HCT116 (cell line): Measurements from ENCODE around the gene TRPM5.

Experiments used
- CBX3 ChIP-seq: IDR thresholded peaks from 2 replicates; pipeline ENCODE4 v1.6.1; 2012; ENCODE audit warnings: low read depth
- FOSL1 ChIP-seq: IDR thresholded peaks from 2 replicates; pipeline ENCODE4 v1.6.1; 2012; ENCODE audit warnings: low read depth
- POLR2A ChIP-seq: IDR thresholded peaks from 2 replicates; pipeline ENCODE4 v1.7.0; 2011; ENCODE audit warnings: borderline replicate concordance; ENCODE audit not compliant: insufficient read depth, insufficient read length; ENCODE audit errors: extremely low read depth
- SP1 ChIP-seq: IDR thresholded peaks from 2 replicates; pipeline ENCODE4 v1.6.1; 2012; ENCODE audit warnings: low read depth
- TCF7L2 ChIP-seq: IDR thresholded peaks from 2 replicates; pipeline ENCODE4 v1.7.0; 2011; ENCODE audit warnings: borderline replicate concordance, inconsistent platforms; ENCODE audit not compliant: insufficient read depth, insufficient read length; ENCODE audit errors: extremely low read depth
- YY1 ChIP-seq: IDR thresholded peaks from 2 replicates; pipeline ENCODE4 v1.6.1; 2011; ENCODE audit warnings: low read length, low read depth, moderate library complexity, mild to moderate bottlenecking; ENCODE audit not compliant: insufficient replicate concordance; ENCODE audit errors: extremely low read depth
- ZNF274 ChIP-seq: fragments of 200-500 bp; sonication (Bioruptor generic); IDR thresholded peaks from 2 replicates; pipeline ENCODE4 v1.6.1; 2014; ENCODE audit warnings: mild to moderate bottlenecking, low read depth, low read length, inconsistent platforms
- TF ChIP-seq, protein P1 (sequence below), 3 experiments: fragments of 200-600 bp in 1 of 3; sonication (generic) in 1 of 3; IDR thresholded peaks in 2 of 3; conservative IDR thresholded peaks in 1 of 3; 2 replicates each; pipeline ENCODE4 v1.5.1; 2012 to 2017; ENCODE audit warnings: low read depth in 2 of 3, low read length in 2 of 3, antibody characterized with exemption in 1 of 3, borderline replicate concordance in 1 of 3, control low read depth in 1 of 3, mild to moderate bottlenecking in 1 of 3, mixed read lengths in 1 of 3, mixed run types in 1 of 3, moderate library complexity in 1 of 3; ENCODE audit not compliant: insufficient read depth in 1 of 3

DNA sequence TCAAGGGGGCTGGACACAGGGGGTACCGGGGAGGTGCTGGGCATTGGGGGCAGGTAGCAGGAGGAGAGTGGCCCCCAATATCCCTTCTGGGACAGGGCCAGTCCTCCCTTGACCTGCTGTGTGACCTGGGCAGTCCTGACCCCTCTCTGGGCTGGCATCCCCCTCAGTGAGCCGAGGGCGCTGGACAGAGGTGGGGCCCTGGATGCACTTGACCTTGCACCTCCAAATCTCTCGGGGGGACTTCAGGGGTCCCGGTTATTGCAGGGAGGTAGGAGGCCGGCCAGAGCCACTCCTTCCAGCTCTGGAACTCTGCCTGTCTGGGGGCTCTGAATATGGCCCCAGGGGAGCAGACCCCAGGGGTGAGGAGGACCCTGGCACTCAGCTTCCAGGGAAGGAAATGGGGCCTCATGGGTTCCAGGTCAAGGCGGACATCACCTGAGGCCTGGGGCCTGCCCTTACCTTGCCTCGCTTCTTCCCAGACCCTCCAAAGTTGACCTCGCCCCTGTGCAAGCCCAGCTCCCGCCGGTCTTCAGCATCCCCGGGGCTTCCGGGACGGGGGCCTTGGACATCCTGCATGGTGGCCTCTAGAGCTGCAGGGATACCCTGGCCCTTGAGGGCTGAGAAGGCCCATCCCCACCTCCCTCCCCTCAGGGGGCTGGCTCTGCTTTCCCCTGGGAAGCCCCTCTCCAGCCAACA is 21.7 kb downstream of the TRPM5 start:
- TF ChIP-seq SP1 (no peak), POLR2A (no peak), FOSL1 (no peak), ZNF274 (no peak), TCF7L2 (no peak), YY1 (no peak), CBX3 (no peak)
- TF ChIP-seq, protein P1, sequence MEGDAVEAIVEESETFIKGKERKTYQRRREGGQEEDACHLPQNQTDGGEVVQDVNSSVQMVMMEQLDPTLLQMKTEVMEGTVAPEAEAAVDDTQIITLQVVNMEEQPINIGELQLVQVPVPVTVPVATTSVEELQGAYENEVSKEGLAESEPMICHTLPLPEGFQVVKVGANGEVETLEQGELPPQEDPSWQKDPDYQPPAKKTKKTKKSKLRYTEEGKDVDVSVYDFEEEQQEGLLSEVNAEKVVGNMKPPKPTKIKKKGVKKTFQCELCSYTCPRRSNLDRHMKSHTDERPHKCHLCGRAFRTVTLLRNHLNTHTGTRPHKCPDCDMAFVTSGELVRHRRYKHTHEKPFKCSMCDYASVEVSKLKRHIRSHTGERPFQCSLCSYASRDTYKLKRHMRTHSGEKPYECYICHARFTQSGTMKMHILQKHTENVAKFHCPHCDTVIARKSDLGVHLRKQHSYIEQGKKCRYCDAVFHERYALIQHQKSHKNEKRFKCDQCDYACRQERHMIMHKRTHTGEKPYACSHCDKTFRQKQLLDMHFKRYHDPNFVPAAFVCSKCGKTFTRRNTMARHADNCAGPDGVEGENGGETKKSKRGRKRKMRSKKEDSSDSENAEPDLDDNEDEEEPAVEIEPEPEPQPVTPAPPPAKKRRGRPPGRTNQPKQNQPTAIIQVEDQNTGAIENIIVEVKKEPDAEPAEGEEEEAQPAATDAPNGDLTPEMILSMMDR (IDR thresholded peaks at IDR 0.05 in 2 of 3, conservative IDR thresholded peaks at IDR 0.05 in 1 of 3; ENCODE audit: borderline replicate concordance in 1 of 3, insufficient read depth in 1 of 3, low read depth in 2 of 3, low read length in 2 of 3): no peak
